Mesenchymal stem cell (in vitro differentiated cells and primary cell): Measurements from ENCODE around the gene EHD1.

Source experiments
- DNase-seq: peaks from one replicate; pipeline ENCODE4 v3.0.0-alpha.2; 2013
- H2AFZ ChIP-seq: one replicate; pipeline ENCODE4 v1.6.1; 2013; ENCODE audit warnings: low read depth, mild to moderate bottlenecking, control low read depth, inconsistent platforms, low read length, moderate library complexity
- H2AK5ac ChIP-seq: 2 replicates; pipeline ENCODE4 v1.6.1; 2013; ENCODE audit warnings: low read length, moderate library complexity, mild to moderate bottlenecking, inconsistent platforms; ENCODE audit not compliant: severe bottlenecking
- H2BK120ac ChIP-seq: one replicate; pipeline ENCODE4 v1.6.1; 2013; ENCODE audit warnings: low read depth, mild to moderate bottlenecking, inconsistent platforms, low read length, moderate library complexity
- H2BK12ac ChIP-seq, 2 experiments: one replicate each; pipeline ENCODE4 v1.6.1; 2013; ENCODE audit warnings: inconsistent platforms in 2 of 2, low read length in 2 of 2, mild to moderate bottlenecking in 2 of 2, moderate library complexity in 2 of 2, control low read depth in 1 of 2
- H2BK15ac ChIP-seq: one replicate; pipeline ENCODE4 v1.6.1; 2013; ENCODE audit warnings: mild to moderate bottlenecking, low read depth, inconsistent platforms; ENCODE audit not compliant: poor library complexity, severe bottlenecking
- H2BK5ac ChIP-seq: 2 replicates; pipeline ENCODE4 v1.6.1; 2013; ENCODE audit warnings: low read depth, mild to moderate bottlenecking, low read length, control low read depth, inconsistent platforms; ENCODE audit not compliant: poor library complexity, severe bottlenecking
- H3K14ac ChIP-seq, 2 experiments: one replicate each; pipeline ENCODE4 v1.6.1; 2013; ENCODE audit warnings: inconsistent platforms in 2 of 2, low read length in 2 of 2, control low read depth in 1 of 2, mild to moderate bottlenecking in 1 of 2, moderate library complexity in 1 of 2
- H3K18ac ChIP-seq, 2 experiments: one replicate each; pipeline ENCODE4 v1.6.1; 2013; ENCODE audit warnings: inconsistent platforms in 2 of 2, low read length in 2 of 2, control low read depth in 1 of 2, low read depth in 1 of 2, mild to moderate bottlenecking in 1 of 2
- H3K23ac ChIP-seq, 2 experiments: one replicate each; pipeline ENCODE4 v1.6.1; 2013; ENCODE audit warnings: inconsistent platforms in 2 of 2, low read length in 2 of 2, mild to moderate bottlenecking in 2 of 2, moderate library complexity in 2 of 2, control low read depth in 1 of 2
- H3K27ac ChIP-seq: 2 replicates; pipeline ENCODE4 v1.5.1; 2013; ENCODE audit warnings: mild to moderate bottlenecking, moderate library complexity, low read length, control low read depth, inconsistent platforms; ENCODE audit not compliant: poor library complexity, severe bottlenecking
- H3K27me3 ChIP-seq, 2 experiments: 2 replicates each; pipeline versions ENCODE4 v1.6.1 to v1.7.0; 2013; ENCODE audit warnings: low read length in 2 of 2, mild to moderate bottlenecking in 2 of 2, moderate library complexity in 2 of 2, control low read depth in 1 of 2, inconsistent platforms in 1 of 2; ENCODE audit not compliant: control insufficient read depth in 1 of 2, insufficient read depth in 1 of 2
- H3K36me3 ChIP-seq, 2 experiments: 2 replicates each; pipeline versions ENCODE4 v1.6.1 to v1.7.0; 2013; ENCODE audit warnings: low read length in 2 of 2, control low read depth in 1 of 2, inconsistent platforms in 1 of 2, low read depth in 1 of 2, mild to moderate bottlenecking in 1 of 2; ENCODE audit not compliant: insufficient read depth in 2 of 2, control insufficient read depth in 1 of 2
- H3K4ac ChIP-seq, 2 experiments: one replicate each; pipeline ENCODE4 v1.6.1; 2013; ENCODE audit warnings: inconsistent platforms in 2 of 2, low read length in 2 of 2, mild to moderate bottlenecking in 2 of 2, moderate library complexity in 2 of 2, control low read depth in 1 of 2, low read depth in 1 of 2
- H3K4me1 ChIP-seq: 2 replicates; pipeline ENCODE4 v1.6.1; 2013; ENCODE audit warnings: low read depth, low read length, control low read depth; ENCODE audit not compliant: control insufficient read depth, insufficient read depth
- H3K4me2 ChIP-seq: 2 replicates; pipeline ENCODE4 v1.6.1; 2013; ENCODE audit warnings: low read length, mild to moderate bottlenecking, inconsistent platforms; ENCODE audit not compliant: poor library complexity, severe bottlenecking
- H3K4me3 ChIP-seq, 2 experiments: 2 replicates each; pipeline versions ENCODE4 v1.5.1 to v1.7.0; 2013; ENCODE audit warnings: low read length in 2 of 2, mild to moderate bottlenecking in 2 of 2, control low read depth in 1 of 2, low read depth in 1 of 2; ENCODE audit not compliant: insufficient read depth in 1 of 2
- H3K79me1 ChIP-seq: replicated peaks from 2 replicates; pipeline ENCODE4 v1.6.1; 2013; ENCODE audit warnings: mild to moderate bottlenecking, control low read depth, low read length, inconsistent platforms; ENCODE audit not compliant: poor library complexity, severe bottlenecking
- H3K9ac ChIP-seq: 2 replicates; pipeline ENCODE4 v1.7.0; 2013; ENCODE audit warnings: mild to moderate bottlenecking, low read length, moderate library complexity
- H3K9me3 ChIP-seq: 2 replicates; pipeline ENCODE4 v1.7.0; 2013; ENCODE audit warnings: mild to moderate bottlenecking, low read length; ENCODE audit not compliant: control insufficient read depth
- H4K8ac ChIP-seq: one replicate; pipeline ENCODE4 v1.6.1; 2013; ENCODE audit warnings: inconsistent platforms, mild to moderate bottlenecking, low read length, moderate library complexity
- H4K91ac ChIP-seq: one replicate; pipeline ENCODE4 v1.6.1; 2013; ENCODE audit warnings: mild to moderate bottlenecking, low read length, inconsistent platforms
- WGBS: methylation state at CpG from one replicate; pipeline ENCODE4 v1.1.7; 2013; ENCODE audit warnings: mixed read lengths; 5-methylcytosine and 5-hydroxymethylcytosine counted together

EHD1 gene

GRCh38 chr11:64905516-64906313 is 27.3 kb upstream of the EHD1 start:
- Histone ChIP-seq H4K91ac (peak overlapping the region; percentile 7), H3K23ac (no peak overlapping the region), H2AK5ac (no peak overlapping the region), H2BK120ac (no peak overlapping the region), H3K79me1 (peaks cover 1% of the 10 kb centered on the region), H3K9me3 (no peaks in the 10 kb centered on the region), H3K27me3 (no peaks in the 10 kb centered on the region), H3K4me2 (no peak overlapping the region), H3K18ac (no peak overlapping the region), H3K14ac (no peak overlapping the region), H2BK5ac (no peak overlapping the region), H2BK12ac (no peak overlapping the region), H2AFZ (no peak overlapping the region), H2BK15ac (peak overlapping the region; percentile 31), H3K4me1 (peaks cover 2% of the 10 kb centered on the region), H3K9ac (no peak overlapping the region), H3K4me3 (peak overlapping the region in 1 of 2 experiments; percentile 26), H3K36me3 (peaks cover 81 to 84% of the 10 kb centered on the region in 2 experiments), H3K27ac (no peak overlapping the region), H3K4ac (no peak overlapping the region), H4K8ac (no peak overlapping the region)
- DNase-seq, result no peak
- over 99% methylated on average over 17 of the region's 25 CpGs for WGBS

DNA sequence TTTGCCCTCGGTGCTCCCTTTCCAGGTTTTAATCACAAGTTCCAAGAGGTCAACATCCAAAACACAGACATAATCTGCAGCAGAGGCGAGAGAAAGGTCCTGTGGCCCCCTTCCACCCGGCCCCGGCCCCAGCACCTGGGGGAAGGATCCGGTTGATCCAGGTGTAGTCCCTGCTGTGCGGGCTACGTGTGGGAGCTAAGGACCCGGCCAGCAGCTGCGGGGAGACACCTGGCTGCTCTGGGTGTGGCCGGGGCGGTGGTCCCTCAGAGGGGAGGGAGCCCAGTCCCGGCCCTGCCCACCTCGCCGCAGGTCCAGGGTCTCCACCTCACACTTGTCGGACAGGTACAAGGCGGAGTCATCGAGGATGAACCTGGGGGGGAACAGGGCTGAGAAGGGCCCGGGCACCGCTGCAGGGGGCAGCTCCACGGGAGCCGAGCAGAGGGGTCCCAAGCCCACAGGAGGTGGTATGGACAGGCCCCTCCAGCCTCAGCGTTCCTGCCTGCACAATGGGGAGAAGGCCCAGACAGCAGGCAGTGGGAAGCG is 24.9 kb upstream of the EHD1 start:
- no peak overlapping the region for H4K91ac ChIP-seq
- 98% methylated on average over 23 of the region's 23 CpGs for WGBS

DNA sequence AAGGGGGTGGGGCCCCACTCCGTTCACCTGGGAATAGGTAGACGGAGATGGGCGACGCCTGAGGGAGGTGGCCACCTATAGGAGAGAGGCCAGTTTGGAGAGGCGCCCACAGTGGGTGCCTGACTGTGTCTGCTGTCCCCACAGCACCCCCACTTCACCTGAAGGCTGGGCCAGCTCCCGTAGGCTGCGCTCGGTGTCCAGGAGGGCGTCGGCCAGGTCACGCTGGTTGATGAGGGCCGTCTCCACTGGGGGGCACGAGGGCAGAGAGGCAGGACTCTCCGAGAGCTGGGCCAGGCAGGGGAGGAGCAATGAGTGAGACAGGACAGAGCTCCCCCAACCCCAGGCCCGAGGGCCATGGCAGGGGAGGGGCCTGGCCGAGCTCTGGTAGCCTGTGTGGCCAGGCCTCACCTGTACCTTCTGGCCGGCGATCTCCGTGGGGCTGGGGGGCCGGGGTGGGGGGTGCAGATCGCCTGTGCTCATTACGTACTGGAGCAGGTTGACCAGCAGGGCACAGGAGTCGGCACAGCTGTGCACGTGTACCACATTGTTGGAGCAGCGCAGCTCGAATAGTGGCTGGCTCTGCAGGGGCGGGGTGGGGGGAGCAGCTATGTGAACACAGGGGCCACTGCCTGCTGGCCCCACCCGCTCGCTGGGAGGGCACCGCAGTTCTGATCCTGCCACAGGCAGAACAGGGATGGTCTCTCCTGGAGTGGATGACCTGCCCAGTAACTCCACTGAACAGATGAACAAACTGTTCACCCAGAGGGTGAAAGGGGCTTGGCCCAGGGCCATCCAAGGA is 23.9 kb upstream of the EHD1 start:
- Histone ChIP-seq H3K4me1 (peaks cover 6% of the 10 kb centered on the region), H3K36me3 (peaks cover 80 to 83% of the 10 kb centered on the region in 2 experiments), H3K27ac (no peak overlapping the region), H2AK5ac (no peak overlapping the region), H3K14ac (no peak overlapping the region), H3K23ac (no peak overlapping the region), H2BK12ac (no peak overlapping the region), H2AFZ (no peak overlapping the region), H3K27me3 (no peaks in the 10 kb centered on the region), H3K9ac (no peak overlapping the region), H3K4ac (no peak overlapping the region), H3K9me3 (no peaks in the 10 kb centered on the region), H4K91ac (no peak overlapping the region), H3K18ac (no peak overlapping the region), H4K8ac (no peak overlapping the region), H3K4me3 (no peak overlapping the region), H3K4me2 (no peak overlapping the region), H2BK120ac (no peak overlapping the region), H3K79me1 (peaks cover 3% of the 10 kb centered on the region), H2BK15ac (no peak overlapping the region), H2BK5ac (no peak overlapping the region)
- 93% methylated on average over 30 of the region's 30 CpGs for WGBS
- DNase-seq, result no peak

More for the DNA sequence above, 24.9 kb upstream of the EHD1 start:
- Histone ChIP-seq H2BK12ac (no peak overlapping the region), H2AK5ac (no peak overlapping the region), H2BK5ac (no peak overlapping the region), H3K14ac (no peak overlapping the region), H3K23ac (no peak overlapping the region), H3K27me3 (no peaks in the 10 kb centered on the region), H3K27ac (no peak overlapping the region), H3K4ac (no peak overlapping the region), H3K36me3 (peaks cover 77 to 81% of the 10 kb centered on the region in 2 experiments), H2BK120ac (no peak overlapping the region), H3K4me2 (no peak overlapping the region), H4K8ac (no peak overlapping the region), H3K18ac (no peak overlapping the region), H3K9ac (no peak overlapping the region), H2BK15ac (no peak overlapping the region), H3K4me1 (peaks cover 6% of the 10 kb centered on the region), H3K79me1 (peaks cover 3% of the 10 kb centered on the region), H3K4me3 (no peak overlapping the region), H2AFZ (no peak overlapping the region), H3K9me3 (no peaks in the 10 kb centered on the region)
- no peak for DNase-seq

DNA sequence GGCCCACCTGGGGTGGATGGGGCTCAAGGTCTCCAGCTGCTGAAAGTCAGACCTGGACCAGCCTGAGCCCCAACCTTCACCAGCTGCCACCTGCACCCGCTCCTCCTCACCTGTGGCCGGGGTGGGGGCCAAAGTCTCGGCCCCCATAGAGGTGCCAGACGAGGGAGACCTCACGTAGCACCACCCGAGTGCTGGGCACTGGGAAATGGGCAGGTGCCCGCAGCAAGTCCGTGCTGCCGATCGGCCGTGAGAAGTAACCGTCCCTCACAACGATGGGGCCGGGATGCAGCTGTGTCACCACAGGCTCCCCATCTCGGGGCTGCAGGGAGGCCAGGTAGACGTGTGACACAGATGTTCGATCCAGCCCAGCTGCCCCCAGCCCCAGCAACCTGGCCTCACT is 22.4 kb upstream of the EHD1 start:
- H2AK5ac ChIP-seq, result no peak overlapping the region
- H3K18ac ChIP-seq, result no peak overlapping the region
- H2BK120ac ChIP-seq, result no peak overlapping the region
- H3K27me3 ChIP-seq, result no peaks in the 10 kb centered on the region
- H3K27ac ChIP-seq, result no peak overlapping the region
- H3K23ac ChIP-seq, result no peak overlapping the region
- H3K14ac ChIP-seq, result no peak overlapping the region
- 95% methylated on average over 17 of the region's 17 CpGs for WGBS
- DNase-seq, result no peak
- H3K79me1 ChIP-seq, result peaks cover 3% of the 10 kb centered on the region
- H3K4me2 ChIP-seq, result no peak overlapping the region
- H3K4me1 ChIP-seq, result peaks cover 3% of the 10 kb centered on the region
- no peak overlapping the region for H2BK12ac ChIP-seq
- no peak overlapping the region for H3K4ac ChIP-seq
- H3K36me3 ChIP-seq, result peaks cover 79 to 81% of the 10 kb centered on the region in 2 experiments
- no peak overlapping the region for H2AFZ ChIP-seq
- no peak overlapping the region for H4K8ac ChIP-seq
- H4K91ac ChIP-seq, result no peak overlapping the region
- no peak overlapping the region for H3K9ac ChIP-seq
- no peak overlapping the region for H2BK5ac ChIP-seq
- no peak overlapping the region for H3K4me3 ChIP-seq
- no peaks in the 10 kb centered on the region for H3K9me3 ChIP-seq
- H2BK15ac ChIP-seq, result no peak overlapping the region
